HEK293 (cell line): ENCODE data around the gene DKK3.

Experiments used
- CTCF ChIA-PET: fragments of 350-600 bp; formaldehyde crosslinking; extraction: SDS; loops from one replicate; lab custom pipeline; 2021; ENCODE audit warnings: antibody characterized with exemption; lab: Yijun Ruan, JAX
- POLR2A ChIA-PET: fragments of 300-600 bp; formaldehyde crosslinking; extraction: SDS; loops from one replicate; lab custom pipeline; 2020; ENCODE audit warnings: antibody characterized with exemption, inconsistent platforms; lab: Yijun Ruan, JAX
- H3K27ac ChIP-seq: fragments of 200-500 bp; sonication (Bioruptor generic); 2 replicates; pipeline ENCODE4 v1.5.1; 2014; ENCODE audit warnings: low read depth, low read length, control low read depth, inconsistent platforms; ENCODE audit errors: extremely low read depth
- H3K36me3 ChIP-seq, 2 experiments: fragments of 200-500 bp in 1 of 2; sonication (Bioruptor generic) in 1 of 2; 1 replicate in 1 of 2; 2 replicates in 1 of 2; pipeline ENCODE4 v1.5.1; 2014 to 2017; ENCODE audit warnings: inconsistent platforms in 2 of 2, low read length in 2 of 2; ENCODE audit not compliant: control insufficient read depth in 2 of 2, insufficient read depth in 1 of 2
- H3K4me1 ChIP-seq: fragments of 200-500 bp; sonication (Bioruptor generic); 2 replicates; pipeline ENCODE4 v1.5.1; 2014; ENCODE audit warnings: mild to moderate bottlenecking, low read length, inconsistent platforms; ENCODE audit not compliant: control insufficient read depth, insufficient read depth
- H3K4me3 ChIP-seq: 2 replicates; pipeline ENCODE4 v1.5.1; 2011; ENCODE audit warnings: low read depth, mild to moderate bottlenecking, control low read depth, low read length, moderate library complexity
- H3K9me3 ChIP-seq: fragments of 200-500 bp; sonication (Bioruptor generic); 2 replicates; pipeline ENCODE4 v1.5.1; 2014; ENCODE audit warnings: low read depth, low read length, inconsistent platforms; ENCODE audit not compliant: control insufficient read depth, insufficient read depth
- ELK4 ChIP-seq: IDR thresholded peaks from 2 replicates; pipeline ENCODE4 v1.6.1; 2011; ENCODE audit warnings: mild to moderate bottlenecking, low read depth, low read length, borderline replicate concordance
- KLF16 ChIP-seq: fragments of 450-650 bp; formaldehyde crosslinking; IDR thresholded peaks from 2 replicates; pipeline ENCODE4 v1.5.1; 2017; ENCODE audit warnings: missing biosample characterization, missing genetic modification characterization
- OVOL3 ChIP-seq: fragments of 450-650 bp; formaldehyde crosslinking; IDR thresholded peaks from 2 replicates; pipeline ENCODE4 v1.5.1; 2016; ENCODE audit warnings: missing biosample characterization, missing genetic modification characterization
- REPIN1 ChIP-seq: fragments of 450-650 bp; formaldehyde crosslinking; IDR thresholded peaks from 2 replicates; pipeline ENCODE4 v1.5.1; 2017; ENCODE audit warnings: missing biosample characterization, missing genetic modification characterization, low read depth
- SP2 ChIP-seq: fragments of 450-650 bp; formaldehyde crosslinking; IDR thresholded peaks from 2 replicates; pipeline ENCODE4 v1.5.1; 2016; ENCODE audit warnings: missing biosample characterization, missing genetic modification characterization
- YY1 ChIP-seq: fragments of 450-650 bp; formaldehyde crosslinking; IDR thresholded peaks from 2 replicates; pipeline ENCODE4 v1.5.1; 2018; ENCODE audit warnings: missing biosample characterization, missing genetic modification characterization
- ZFP3 ChIP-seq: fragments of 450-650 bp; formaldehyde crosslinking; IDR thresholded peaks from 2 replicates; pipeline ENCODE4 v1.5.1; 2016; ENCODE audit warnings: low read depth, missing biosample characterization, missing genetic modification characterization
- ZFP37 ChIP-seq: fragments of 450-650 bp; formaldehyde crosslinking; IDR thresholded peaks from 2 replicates; pipeline ENCODE4 v1.5.1; 2016; ENCODE audit warnings: missing biosample characterization, missing genetic modification characterization
- ZFP41 ChIP-seq: fragments of 450-650 bp; formaldehyde crosslinking; IDR thresholded peaks from 2 replicates; pipeline ENCODE4 v1.5.1; 2016; ENCODE audit warnings: missing biosample characterization, missing genetic modification characterization, borderline replicate concordance
- ZIC2 ChIP-seq: fragments of 450-650 bp; formaldehyde crosslinking; IDR thresholded peaks from 2 replicates; pipeline ENCODE4 v1.5.1; 2016; ENCODE audit warnings: missing biosample characterization, missing genetic modification characterization
- ZNF132 ChIP-seq: fragments of 450-650 bp; formaldehyde crosslinking; IDR thresholded peaks from 2 replicates; pipeline ENCODE4 v1.5.1; 2017; ENCODE audit warnings: missing biosample characterization, missing genetic modification characterization, borderline replicate concordance
- ZNF133 ChIP-seq: fragments of 450-650 bp; formaldehyde crosslinking; IDR thresholded peaks from 2 replicates; pipeline ENCODE4 v1.5.1; 2016; ENCODE audit warnings: missing biosample characterization, missing genetic modification characterization
- ZNF202 ChIP-seq: fragments of 450-650 bp; formaldehyde crosslinking; IDR thresholded peaks from 2 replicates; pipeline ENCODE4 v1.5.1; 2016; ENCODE audit warnings: missing biosample characterization, missing genetic modification characterization, borderline replicate concordance
- ZNF221 ChIP-seq: fragments of 450-650 bp; formaldehyde crosslinking; IDR thresholded peaks from 2 replicates; pipeline ENCODE4 v1.5.1; 2017; ENCODE audit warnings: missing biosample characterization, missing genetic modification characterization, borderline replicate concordance
- ZNF266 ChIP-seq: fragments of 450-650 bp; formaldehyde crosslinking; IDR thresholded peaks from 2 replicates; pipeline ENCODE4 v1.5.1; 2016; ENCODE audit warnings: missing biosample characterization, missing genetic modification characterization, low read depth
- ZNF274 ChIP-seq, 2 experiments: fragments of 200-500 bp in 1 of 2; fragments of 450-650 bp in 1 of 2; sonication (Bioruptor generic) in 1 of 2; formaldehyde crosslinking in 1 of 2; IDR thresholded peaks; 2 replicates each; pipeline versions ENCODE4 v1.5.1 to v1.6.1; 2014 to 2016; ENCODE audit warnings: borderline replicate concordance in 1 of 2, inconsistent platforms in 1 of 2, low read length in 1 of 2, missing biosample characterization in 1 of 2, missing genetic modification characterization in 1 of 2
- ZNF324 ChIP-seq: fragments of 450-650 bp; formaldehyde crosslinking; IDR thresholded peaks from 2 replicates; pipeline ENCODE4 v1.5.1; 2016; ENCODE audit warnings: missing biosample characterization, missing genetic modification characterization
- ZNF354C ChIP-seq: fragments of 450-650 bp; formaldehyde crosslinking; IDR thresholded peaks from 2 replicates; pipeline ENCODE4 v1.5.1; 2016; ENCODE audit warnings: missing biosample characterization, missing genetic modification characterization, low read depth, borderline replicate concordance
- ZNF37A ChIP-seq: fragments of 450-650 bp; IDR thresholded peaks from 2 replicates; pipeline ENCODE4 v1.5.1; 2018; ENCODE audit warnings: missing biosample characterization, missing genetic modification characterization
- ZNF529 ChIP-seq: fragments of 450-650 bp; formaldehyde crosslinking; IDR thresholded peaks from 2 replicates; pipeline ENCODE4 v1.5.1; 2017; ENCODE audit warnings: missing genetic modification characterization, missing biosample characterization; ENCODE audit not compliant: insufficient replicate concordance
- ZNF624 ChIP-seq: fragments of 450-650 bp; formaldehyde crosslinking; IDR thresholded peaks from 2 replicates; pipeline ENCODE4 v1.5.1; 2017; ENCODE audit warnings: missing biosample characterization, missing genetic modification characterization
- ZNF664 ChIP-seq: fragments of 450-650 bp; formaldehyde crosslinking; IDR thresholded peaks from 2 replicates; pipeline ENCODE4 v1.5.1; 2016; ENCODE audit warnings: missing biosample characterization, missing genetic modification characterization
- ZNF701 ChIP-seq: fragments of 450-650 bp; formaldehyde crosslinking; IDR thresholded peaks from 2 replicates; pipeline ENCODE4 v1.5.1; 2016; ENCODE audit warnings: missing biosample characterization, missing genetic modification characterization
- ZSCAN16 ChIP-seq: fragments of 450-650 bp; formaldehyde crosslinking; IDR thresholded peaks from 2 replicates; pipeline ENCODE4 v1.5.1; 2016; ENCODE audit warnings: missing biosample characterization, missing genetic modification characterization

DKK3 gene

DNA sequence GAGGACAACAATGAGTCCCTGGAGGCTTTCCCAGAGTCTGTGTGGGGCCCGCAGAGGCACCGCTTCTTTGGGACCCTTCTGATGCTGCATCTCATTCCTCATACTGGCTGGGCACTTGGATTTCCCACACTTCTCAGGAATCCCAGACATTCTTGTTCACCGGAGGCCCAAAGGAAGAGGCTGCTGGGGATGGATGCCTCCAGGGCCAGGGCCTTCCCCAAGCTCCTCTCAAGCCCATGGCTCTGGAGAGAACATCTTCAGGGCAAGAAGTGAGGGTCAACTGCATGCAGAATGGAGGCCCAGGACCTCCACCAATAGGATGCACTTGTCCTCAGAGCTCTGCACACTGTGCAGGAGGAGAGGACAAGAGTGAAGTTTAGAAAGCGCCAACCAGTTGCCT, 34.6 kb downstream of the DKK3 start:
- ChIA-PET POLR2A (no interaction called here), CTCF (interaction anchor here (6.3 kb wide), 1 partner anchor 7 kb away, joined by 57 read pairs; no protein-coding TSS in a partner anchor)
- TF ChIP-seq ELK4, result no peak
- TF ChIP-seq ZNF624 (tag by site-specific recombination), result no peak
- TF ChIP-seq ZFP37 (tag by site-specific recombination), result no peak
- no peak for TF ChIP-seq ZNF202 (tag by site-specific recombination)
- no peak for TF ChIP-seq ZNF664
- no peak for TF ChIP-seq ZNF221 (tag by site-specific recombination)
- no peak for TF ChIP-seq YY1 (tag by site-specific recombination)
- TF ChIP-seq ZNF133 (tag by site-specific recombination), result no peak
- TF ChIP-seq ZIC2 (tag by site-specific recombination), result no peak
- TF ChIP-seq ZSCAN16 (tag by site-specific recombination), result no peak
- TF ChIP-seq REPIN1 (tag by site-specific recombination), result no peak
- no peak for TF ChIP-seq ZNF132 (tag by site-specific recombination)
- no peak for TF ChIP-seq ZNF37A (tag by site-specific recombination)
- no peak for TF ChIP-seq ZFP41
- no peak for TF ChIP-seq OVOL3
- Histone ChIP-seq H3K9me3 (no peaks in the 10 kb centered on the region), H3K4me3 (no peak overlapping the region), H3K36me3 (no peaks in the 10 kb centered on the region), H3K27ac (no peak overlapping the region), H3K4me1 (no peaks in the 10 kb centered on the region)

- POLR2A ChIA-PET, result no interaction called here
- TF ChIP-seq ZNF202 (tag by site-specific recombination) (no peak), SP2 (no peak), ZNF701 (tag by site-specific recombination) (no peak), ZFP3 (no peak), ZNF274 (IDR thresholded peaks at IDR 0.05; ENCODE audit: low read length) (no peak), ZNF274 (tag by site-specific recombination; IDR thresholded peaks at IDR 0.05; ENCODE audit: borderline replicate concordance) (no peak), ZNF324 (tag by site-specific recombination) (no peak), ZNF529 (tag by site-specific recombination) (no peak), REPIN1 (tag by site-specific recombination) (no peak), ZNF266 (no peak), KLF16 (tag by site-specific recombination) (no peak), ZNF354C (tag by site-specific recombination) (no peak)
- TF ChIP-seq, all 188 proteins: peak for 0
- Histone ChIP-seq H3K36me3 (no peaks in the 10 kb centered on the region), H3K9me3 (no peaks in the 10 kb centered on the region), H3K4me1 (no peaks in the 10 kb centered on the region), H3K27ac (no peak overlapping the region), H3K4me3 (no peak overlapping the region)
- CTCF ChIA-PET, result interaction anchor here (0.6 kb wide), 1 partner anchor 604 kb away, joined by 6 read pairs; no protein-coding TSS in a partner anchor
Observed at GRCh38 chr11:11973361-11973800, 35.0 kb downstream of the DKK3 start.
